MM.1S (cell line): ENCODE results near the gene MYH6.

Source experiments
- CTCF ChIP-seq: fragments of 300-600 bp; sonication (generic); IDR thresholded peaks from 2 replicates; pipeline ENCODE4 v1.5.1; 2016; ENCODE audit warnings: antibody characterized with exemption, low read length, mixed read lengths
- EZH2 ChIP-seq: fragments of 300-600 bp; sonication (generic); optimal IDR thresholded peaks from 2 replicates; pipeline ENCODE3; 2017; ENCODE audit warnings: low read depth, mild to moderate bottlenecking, antibody characterized with exemption, low read length, mixed read lengths
- EZH2phosphoT487 ChIP-seq: fragments of 300-600 bp; sonication (generic); IDR thresholded peaks from 2 replicates; pipeline ENCODE4 v1.6.1; 2018; ENCODE audit warnings: antibody characterized with exemption, low read length

GRCh38 chr14:23349156-23349845, 58.8 kb downstream of the MYH6 start:
- TF ChIP-seq CTCF (no peak), EZH2phosphoT487 (no peak), EZH2 (no peak)
